Sigmoid colon (tissue), 4 donors: Measurements from ENCODE around the gene PDCD11.

ENCODE experiments used
- EP300 ChIP-seq, 4 donors: sonication (generic); formaldehyde crosslinking; IDR thresholded peaks; one replicate each; pipeline ENCODE4 v1.6.1; 2017; ENCODE audit warnings: antibody characterized with exemption in 4 of 4
- TF ChIP-seq, protein P1 (sequence below), 4 experiments: fragments of 450-650 bp in 3 of 4; fragments of 200-600 bp in 1 of 4; IDR thresholded peaks; one replicate each; pipeline ENCODE4 v1.5.1; 2016 to 2019; ENCODE audit warnings: antibody characterized with exemption in 4 of 4, mild to moderate bottlenecking in 3 of 4, moderate library complexity in 2 of 4

DNA sequence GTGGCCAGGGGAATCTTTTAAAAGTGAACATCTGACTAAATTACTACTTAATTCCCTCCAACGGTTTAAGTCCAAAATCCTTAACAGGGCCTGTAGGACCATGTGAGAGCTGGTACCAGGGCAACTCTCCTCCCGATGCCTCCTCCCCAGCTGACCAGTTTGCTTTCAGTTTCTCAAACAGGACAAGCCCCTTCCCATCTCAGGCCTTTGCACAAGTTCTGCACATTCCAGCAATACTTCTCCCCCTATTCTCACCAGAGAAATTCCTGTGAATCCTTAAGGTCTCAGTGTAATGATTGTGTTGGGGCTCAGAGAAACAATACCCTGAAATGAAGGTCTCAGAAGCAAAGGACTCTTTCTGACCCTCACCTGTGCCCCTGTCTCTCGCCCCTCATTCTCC, 70.3 kb downstream of the PDCD11 start:
- TF ChIP-seq, protein P1, sequence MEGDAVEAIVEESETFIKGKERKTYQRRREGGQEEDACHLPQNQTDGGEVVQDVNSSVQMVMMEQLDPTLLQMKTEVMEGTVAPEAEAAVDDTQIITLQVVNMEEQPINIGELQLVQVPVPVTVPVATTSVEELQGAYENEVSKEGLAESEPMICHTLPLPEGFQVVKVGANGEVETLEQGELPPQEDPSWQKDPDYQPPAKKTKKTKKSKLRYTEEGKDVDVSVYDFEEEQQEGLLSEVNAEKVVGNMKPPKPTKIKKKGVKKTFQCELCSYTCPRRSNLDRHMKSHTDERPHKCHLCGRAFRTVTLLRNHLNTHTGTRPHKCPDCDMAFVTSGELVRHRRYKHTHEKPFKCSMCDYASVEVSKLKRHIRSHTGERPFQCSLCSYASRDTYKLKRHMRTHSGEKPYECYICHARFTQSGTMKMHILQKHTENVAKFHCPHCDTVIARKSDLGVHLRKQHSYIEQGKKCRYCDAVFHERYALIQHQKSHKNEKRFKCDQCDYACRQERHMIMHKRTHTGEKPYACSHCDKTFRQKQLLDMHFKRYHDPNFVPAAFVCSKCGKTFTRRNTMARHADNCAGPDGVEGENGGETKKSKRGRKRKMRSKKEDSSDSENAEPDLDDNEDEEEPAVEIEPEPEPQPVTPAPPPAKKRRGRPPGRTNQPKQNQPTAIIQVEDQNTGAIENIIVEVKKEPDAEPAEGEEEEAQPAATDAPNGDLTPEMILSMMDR (IDR thresholded peaks at IDR 0.05): no peak
- TF ChIP-seq EP300 (IDR thresholded peaks at IDR 0.05): no peak
